ENCODE data around the gene RPA1. TPM values are rescaled to one million over a fixed set of nuclear protein-coding genes. Genes with fewer than 3 reads are reported as not detected.

The RPA1 gene
- total and polyA plus RNA-seq, 2 of the 8 experiments (the other 6 are each of a cell fraction or from before 2014, with no cell fraction given), result 79.1 to 194 TPM

DNA sequence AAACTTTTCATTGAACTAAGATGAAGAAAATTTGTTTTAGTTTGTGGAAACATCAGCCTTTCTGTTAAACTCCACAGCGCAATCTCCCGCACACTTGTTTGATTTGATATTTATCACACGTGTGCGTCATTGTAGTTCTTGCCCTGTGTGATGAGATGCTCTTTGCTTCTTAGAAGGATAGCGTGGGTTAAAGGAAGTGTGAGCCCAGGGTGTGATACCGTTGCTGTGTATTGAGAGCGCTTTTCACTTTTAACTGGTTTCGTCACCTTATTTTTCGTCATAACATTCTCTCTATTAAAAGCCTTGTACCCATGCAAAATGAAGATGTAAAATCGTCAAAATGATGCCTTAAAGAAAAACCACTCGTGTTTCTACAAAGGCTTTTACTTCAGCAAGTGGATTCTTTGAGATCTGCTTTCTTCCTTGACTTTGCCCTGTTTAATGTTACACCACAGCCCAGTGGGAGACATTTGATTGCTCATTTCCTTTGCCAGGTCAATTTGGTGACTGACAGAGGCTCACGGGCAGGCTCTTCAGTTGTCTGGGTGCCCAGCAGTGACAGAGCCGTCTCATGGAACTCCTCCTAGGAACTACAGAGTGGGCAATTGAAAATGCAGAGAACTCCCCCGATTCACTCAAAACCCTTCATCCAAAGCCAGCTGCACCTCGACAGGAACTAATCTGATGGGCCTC lies 61.1 kb downstream of the RPA1 start:
- DNase-seq (ENCODE audit: low read depth in 1 of 2, low spot score in 2 of 2), result no peak
- Histone ChIP-seq H3K4me1 (replicated peaks in 1 of 4; ENCODE audit: control insufficient read depth in 3 of 4, insufficient read depth in 4 of 4, low read length in 3 of 4) (no peaks in the 10 kb centered on the region), H4K5ac (ENCODE audit: insufficient read length, low read depth, low read length) (no peak overlapping the region), H3K4me2 (ENCODE audit: insufficient read depth in 1 of 2, low read depth in 2 of 2, low read length in 2 of 2) (no peak overlapping the region), H3K23me2 (ENCODE audit: low read depth, low read length) (0 out of 2 replicates have a peak, but pooled peaks cover 1% of the 10 kb centered on the region), H2AK5ac (ENCODE audit: low read depth, low read length) (no peak overlapping the region), H3K9ac (replicated peaks in 1 of 4; ENCODE audit: extremely low read depth in 1 of 4, low read depth in 3 of 4, low read length in 3 of 4) (no peak overlapping the region), H2BK20ac (ENCODE audit: low read length) (no peak overlapping the region), H2BK120ac (replicated peaks; ENCODE audit: low read depth, low read length) (no peak overlapping the region), H2BK12ac (ENCODE audit: low read depth, low read length) (no peak overlapping the region), H3K27ac (ENCODE audit: low read depth, low read length) (no peak overlapping the region), H3K36me3 (ENCODE audit: control insufficient read depth in 2 of 4, insufficient read depth in 4 of 4, low read length in 3 of 4) (peaks cover 7 to 73% (median 50%) of the 10 kb centered on the region in 4 experiments; a peak in 7 of 8 replicates), H3K18ac (ENCODE audit: extremely low read depth, low read length) (no peak overlapping the region), H2AFZ (ENCODE audit: low read length) (no peak overlapping the region), H4K20me1 (replicated peaks in 1 of 2; ENCODE audit: control insufficient read depth in 1 of 2, insufficient read depth in 2 of 2, low read length in 2 of 2) (peaks cover 5 to 7% of the 10 kb centered on the region in 2 experiments), H3K9me3 (ENCODE audit: insufficient read depth in 2 of 2, low read depth in 1 of 2, low read length in 1 of 2) (no peaks in the 10 kb centered on the region), H3K27me3 (replicated peaks in 1 of 4; ENCODE audit: control insufficient read depth in 3 of 4, extremely low read depth in 1 of 4, insufficient read depth in 3 of 4, low read length in 3 of 4) (no peaks in the 10 kb centered on the region), H3K4me3 (ENCODE audit: extremely low read depth in 1 of 4, insufficient read depth in 2 of 4, low read depth in 3 of 4, low read length in 4 of 4) (no peak overlapping the region), H4K8ac (ENCODE audit: extremely low read depth, insufficient read depth, low read length) (no peak overlapping the region), H3K79me1 (ENCODE audit: low read depth, low read length) (no peaks in the 10 kb centered on the region; the same call in 1 of the 2 replicates), H3K14ac (ENCODE audit: insufficient read length) (no peak overlapping the region), H2BK15ac (ENCODE audit: low read length) (no peak overlapping the region), H3K4ac (replicated peaks; ENCODE audit: insufficient read length, low read depth, low read length) (no peak overlapping the region), H3K79me2 (ENCODE audit: control insufficient read depth in 1 of 2, insufficient read depth in 2 of 2, low read length in 2 of 2) (no peaks in the 10 kb centered on the region), H4K91ac (replicated peaks; ENCODE audit: insufficient read length, low read length) (no peak overlapping the region), H3K56ac (replicated peaks; ENCODE audit: insufficient read length, low read depth, low read length) (no peak overlapping the region), H3K23ac (ENCODE audit: insufficient read length) (no peak overlapping the region), H2BK5ac (ENCODE audit: low read depth, low read length) (no peak overlapping the region)
- no peak for TF ChIP-seq SAP30 (IDR thresholded peaks at IDR 0.05; ENCODE audit: insufficient read depth, insufficient replicate concordance, low read length)
- TF ChIP-seq SP2 (IDR thresholded peaks at IDR 0.05; ENCODE audit: low read length), result no peak
- no peak for TF ChIP-seq TBP (IDR thresholded peaks at IDR 0.05; ENCODE audit: low read depth, low read length)
- TF ChIP-seq, protein P1, sequence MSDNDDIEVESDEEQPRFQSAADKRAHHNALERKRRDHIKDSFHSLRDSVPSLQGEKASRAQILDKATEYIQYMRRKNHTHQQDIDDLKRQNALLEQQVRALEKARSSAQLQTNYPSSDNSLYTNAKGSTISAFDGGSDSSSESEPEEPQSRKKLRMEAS (IDR thresholded peaks at IDR 0.05), result no peak
- no peak for TF ChIP-seq TCF12 (IDR thresholded peaks at IDR 0.05; ENCODE audit: low read depth, low read length)
- TF ChIP-seq SIRT6 (IDR thresholded peaks at IDR 0.05; ENCODE audit: low read length), result no peak
- no peak for TF ChIP-seq EGR1 (IDR thresholded peaks at IDR 0.05; ENCODE audit: borderline replicate concordance, low read depth, low read length)
- TF ChIP-seq POLR2A (IDR thresholded peaks at IDR 0.05; ENCODE audit: control extremely low read depth in 1 of 2, low read depth in 2 of 2, low read length in 2 of 2), result no peak
- TF ChIP-seq SP1 (IDR thresholded peaks at IDR 0.05; ENCODE audit: low read depth, low read length), result no peak
- TF ChIP-seq SP4 (IDR thresholded peaks at IDR 0.05; ENCODE audit: low read length), result no peak
- TF ChIP-seq CHD2 (IDR thresholded peaks at IDR 0.05; ENCODE audit: low read length), result no peak
- no peak for TF ChIP-seq FOSL1 (IDR thresholded peaks at IDR 0.05; ENCODE audit: insufficient read depth, low read depth, low read length)
- ChIA-PET CTCF (ENCODE audit: partially characterized antibody) (interaction anchor here (1.1 to 2.0 kb wide), 3 partner anchors 14 to 170 kb away, joined by 3 to 5 read pairs (median 3); no protein-coding TSS in a partner anchor), POLR2A (ENCODE audit: partially characterized antibody) (no interaction called here)
- WGBS, 2 experiments (ENCODE audit: extremely low coverage in 1 of 2, insufficient coverage in 1 of 2, insufficient read length in 1 of 2, insufficient replicate concordance in 2 of 2, low coverage in 1 of 2, low lambda C conversion rate in 2 of 2, missing lambda C conversion rate in 1 of 2), result 97% methylated on average over 15 of the region's 15 CpGs; no CpG with 5 or more reads in 1 of the 2 experiments
- no peak for FAIRE-seq

Data from H1 (cell line).